NCI-H82 treated with DMSO at 0.1 percent for 48 hours (cell line): ENCODE measurements around the gene UNK.
A peak's percentile ranks its signal among the peaks of the same experiment; 100 is the strongest.
"Not testable (repeated sequence)": the region's sequence is repeated elsewhere in the genome, so short reads cannot be mapped to it uniquely, and the experiment has no call there.

Experiments
- DNase-seq: peaks from one replicate; lab custom pipeline; 2025; ENCODE audit not compliant: unreplicated experiment; lab: John Stamatoyannopoulos, UW

UNK gene

GRCh38 chr17:75753514-75754377, 30.9 kb upstream of the UNK start:
- peak; percentile 59 for DNase-seq

- no peak for DNase-seq
These were observed 30.0 kb upstream of the UNK start for GRCh38 chr17:75754378-75755204.

GRCh38 chr17:75755205-75755901, 29.3 kb upstream of the UNK start:
- DNase-seq, result no peak

- DNase-seq, result no peak
These were observed 28.6 kb upstream of the UNK start for GRCh38 chr17:75755990-75756389.

- DNase-seq, result no peak
These were observed 28.0 kb upstream of the UNK start for GRCh38 chr17:75756451-75757085.

- DNase-seq, result no peak
These were observed 27.4 kb upstream of the UNK start for GRCh38 chr17:75757086-75757681.

- no peak for DNase-seq
These were observed 26.3 kb upstream of the UNK start for GRCh38 chr17:75758131-75758905.

GRCh38 chr17:75759457-75759856, 25.1 kb upstream of the UNK start:
- DNase-seq, result no peak

- DNase-seq, result not testable (repeated sequence)
These were observed 24.5 kb upstream of the UNK start for GRCh38 chr17:75759978-75760640.

- DNase-seq, result no peak
These were observed 21.9 kb upstream of the UNK start for GRCh38 chr17:75762513-75763268.

- DNase-seq, result no peak
These were observed 21.4 kb upstream of the UNK start for GRCh38 chr17:75763269-75763607.

- no peak for DNase-seq
These were observed 20.8 kb upstream of the UNK start for GRCh38 chr17:75763613-75764416.

- DNase-seq, result no peak
These were observed 20.2 kb upstream of the UNK start for GRCh38 chr17:75764417-75764710.

- DNase-seq, result peak; percentile 45
These were observed 19.7 kb upstream of the UNK start, which contains the start of gene GALK1 for GRCh38 chr17:75764711-75765421. Gene GALK1, minus strand, starts transcription at chr17:75765192. Its CDS starts 56 bp downstream, at chr17:75765136.

- no peak for DNase-seq
These were observed 18.6 kb upstream of the UNK start for GRCh38 chr17:75765981-75766380.

- no peak for DNase-seq
These were observed 16.7 kb upstream of the UNK start for GRCh38 chr17:75767881-75768280.

GRCh38 chr17:75769536-75769935, 15.1 kb upstream of the UNK start:
- DNase-seq, result no peak
